H1 (cell line): ENCODE measurements around the gene FBXO45. TPM values are rescaled to one million over a fixed set of nuclear protein-coding genes. Genes with fewer than 3 reads are reported as not detected.

Experiments
- CTCF ChIA-PET: fragments of 300-600 bp; sonication (Branson Sonifier 250); formaldehyde crosslinking; loops from one replicate; lab custom pipeline; 2021; ENCODE audit not compliant: partially characterized antibody; lab: Charles Lee
- POLR2A ChIA-PET: fragments of 300-600 bp; sonication (Branson Sonifier 250); formaldehyde crosslinking; loops from one replicate; lab custom pipeline; 2021; ENCODE audit warnings: inconsistent platforms; ENCODE audit not compliant: partially characterized antibody; lab: Charles Lee
- DNase-seq, 2 experiments: peaks; one replicate each; pipeline versions ENCODE4 v3.0.0 to v3.0.0-alpha.2; 2010 to 2022; ENCODE audit warnings: low spot score in 2 of 2, low read depth in 1 of 2, mixed read lengths in 1 of 2
- FAIRE-seq: peaks from 2 replicates; lab custom pipeline; 2011; peaks lifted over from hg19 to GRCh38; lab: Jason Lieb, UNC
- H2AFZ ChIP-seq: 2 replicates; pipeline ENCODE4 v1.8.1; 2012; ENCODE audit warnings: low read length, inconsistent platforms
- H2AK5ac ChIP-seq: 2 replicates; pipeline ENCODE4 v1.6.1; 2013; ENCODE audit warnings: low read depth, low read length
- H2BK120ac ChIP-seq: replicated peaks from 2 replicates; pipeline ENCODE3; 2013; ENCODE audit warnings: low read depth, low read length, inconsistent platforms
- H2BK12ac ChIP-seq: 2 replicates; pipeline ENCODE4 v1.6.1; 2013; ENCODE audit warnings: low read depth, low read length
- H2BK15ac ChIP-seq: 2 replicates; pipeline ENCODE4 v1.6.1; 2013; ENCODE audit warnings: low read length
- H2BK20ac ChIP-seq: 2 replicates; pipeline ENCODE4 v1.6.1; 2013; ENCODE audit warnings: low read length
- H2BK5ac ChIP-seq: 2 replicates; pipeline ENCODE4 v1.6.1; 2013; ENCODE audit warnings: low read depth, low read length
- H3K14ac ChIP-seq: 2 replicates; pipeline ENCODE4 v1.6.1; 2013; ENCODE audit warnings: inconsistent platforms; ENCODE audit not compliant: insufficient read length
- H3K18ac ChIP-seq: 2 replicates; pipeline ENCODE4 v1.6.1; 2013; ENCODE audit warnings: low read length; ENCODE audit errors: extremely low read depth
- H3K23ac ChIP-seq: 2 replicates; pipeline ENCODE4 v1.6.1; 2013; ENCODE audit warnings: inconsistent platforms; ENCODE audit not compliant: insufficient read length
- H3K23me2 ChIP-seq: 2 replicates; pipeline ENCODE4 v1.6.1; 2013; ENCODE audit warnings: low read depth, low read length
- H3K27ac ChIP-seq: 2 replicates; pipeline ENCODE4 v1.6.1; 2011; ENCODE audit warnings: low read depth, low read length, inconsistent platforms
- H3K27me3 ChIP-seq, 4 experiments: replicated peaks in 1 of 4; 1 replicate in 1 of 4; 2 replicates in 3 of 4; pipeline versions ENCODE4 v1.6.1 to v1.8.1; 2011 to 2013; ENCODE audit warnings: low read length in 3 of 4, mild to moderate bottlenecking in 3 of 4, inconsistent platforms in 2 of 4, mixed read lengths in 2 of 4, moderate library complexity in 1 of 4; ENCODE audit not compliant: control insufficient read depth in 3 of 4, insufficient read depth in 3 of 4; ENCODE audit errors: extremely low read depth in 1 of 4
- H3K36me3 ChIP-seq, 4 experiments: 2 replicates each; pipeline versions ENCODE4 v1.6.1 to v1.8.1; 2011 to 2013; ENCODE audit warnings: mild to moderate bottlenecking in 4 of 4, low read length in 3 of 4, moderate library complexity in 2 of 4, control low read depth in 1 of 4, inconsistent platforms in 1 of 4; ENCODE audit not compliant: insufficient read depth in 4 of 4, control insufficient read depth in 2 of 4
- H3K4ac ChIP-seq: replicated peaks from 2 replicates; pipeline ENCODE3; 2013; ENCODE audit warnings: low read length, low read depth, mixed read lengths, inconsistent platforms; ENCODE audit not compliant: insufficient read length
- H3K4me1 ChIP-seq, 4 experiments: replicated peaks in 1 of 4; 1 replicate in 1 of 4; 2 replicates in 3 of 4; pipeline versions ENCODE4 v1.6.1 to v1.8.1; 2011 to 2013; ENCODE audit warnings: low read length in 3 of 4, inconsistent platforms in 2 of 4, mixed read lengths in 1 of 4; ENCODE audit not compliant: insufficient read depth in 4 of 4, control insufficient read depth in 3 of 4
- H3K4me2 ChIP-seq, 2 experiments: 2 replicates each; pipeline versions ENCODE4 v1.6.1 to v1.8.1; 2011 to 2013; ENCODE audit warnings: low read depth in 2 of 2, low read length in 2 of 2, control low read depth in 1 of 2, inconsistent platforms in 1 of 2, mild to moderate bottlenecking in 1 of 2; ENCODE audit not compliant: insufficient read depth in 1 of 2
- H3K4me3 ChIP-seq, 4 experiments: fragments of 200-600, 300-600 bp in 1 of 4; sonication (generic), shearing (Covaris generic), sonication (Bioruptor Twin) in 1 of 4; 2 replicates each; pipeline versions ENCODE4 v1.5.1 to v1.8.1; 2011 to 2016; ENCODE audit warnings: low read length in 4 of 4, low read depth in 3 of 4, control low read depth in 2 of 4, inconsistent platforms in 2 of 4, mild to moderate bottlenecking in 2 of 4, mixed read lengths in 1 of 4, moderate library complexity in 1 of 4; ENCODE audit not compliant: insufficient read depth in 2 of 4; ENCODE audit errors: extremely low read depth in 1 of 4
- H3K56ac ChIP-seq: replicated peaks from 2 replicates; pipeline ENCODE3; 2013; ENCODE audit warnings: low read depth, mild to moderate bottlenecking, mixed read lengths, low read length, inconsistent platforms; ENCODE audit not compliant: insufficient read length
- H3K79me1 ChIP-seq: 2 replicates; pipeline ENCODE4 v1.6.1; 2013; ENCODE audit warnings: low read depth, low read length, control low read depth
- H3K79me2 ChIP-seq, 2 experiments: 2 replicates each; pipeline versions ENCODE4 v1.6.1 to v1.8.1; 2012 to 2013; ENCODE audit warnings: low read length in 2 of 2, mild to moderate bottlenecking in 2 of 2, inconsistent platforms in 1 of 2; ENCODE audit not compliant: insufficient read depth in 2 of 2, control insufficient read depth in 1 of 2
- H3K9ac ChIP-seq, 4 experiments: replicated peaks in 1 of 4; 1 replicate in 1 of 4; 2 replicates in 3 of 4; pipeline versions ENCODE4 v1.6.1 to v1.8.1; 2011 to 2013; ENCODE audit warnings: low read depth in 3 of 4, low read length in 3 of 4, control low read depth in 2 of 4, mild to moderate bottlenecking in 2 of 4, moderate library complexity in 2 of 4, inconsistent platforms in 1 of 4; ENCODE audit errors: extremely low read depth in 1 of 4
- H3K9me3 ChIP-seq, 2 experiments: 2 replicates each; pipeline versions ENCODE4 v1.6.1 to v1.8.1; 2012 to 2013; ENCODE audit warnings: mild to moderate bottlenecking in 2 of 2, moderate library complexity in 2 of 2, control low read depth in 1 of 2, inconsistent platforms in 1 of 2, low read depth in 1 of 2, low read length in 1 of 2, mixed read lengths in 1 of 2; ENCODE audit not compliant: insufficient read depth in 2 of 2
- H4K20me1 ChIP-seq, 2 experiments: replicated peaks in 1 of 2; 2 replicates each; pipeline versions ENCODE3 to v1.8.1; 2011 to 2013; ENCODE audit warnings: inconsistent platforms in 2 of 2, low read length in 2 of 2, mild to moderate bottlenecking in 1 of 2; ENCODE audit not compliant: insufficient read depth in 2 of 2, control insufficient read depth in 1 of 2
- H4K5ac ChIP-seq: 2 replicates; pipeline ENCODE4 v1.6.1; 2013; ENCODE audit warnings: low read length, low read depth, mixed read lengths, inconsistent platforms; ENCODE audit not compliant: insufficient read length
- H4K8ac ChIP-seq: 2 replicates; pipeline ENCODE4 v1.8.0; 2013; ENCODE audit warnings: mild to moderate bottlenecking, moderate library complexity, low read length, inconsistent platforms; ENCODE audit not compliant: insufficient read depth; ENCODE audit errors: extremely low read depth
- H4K91ac ChIP-seq: replicated peaks from 2 replicates; pipeline ENCODE3; 2013; ENCODE audit warnings: low read length, mixed read lengths, inconsistent platforms; ENCODE audit not compliant: insufficient read length
- ATF3 ChIP-seq: IDR thresholded peaks from 2 replicates; pipeline ENCODE4 v1.6.1; 2011; ENCODE audit warnings: low read depth, mild to moderate bottlenecking, low read length; ENCODE audit not compliant: insufficient read depth
- CTCF ChIP-seq, 3 experiments: IDR thresholded peaks; 1 replicate in 2 of 3; 2 replicates in 1 of 3; pipeline versions ENCODE4 v1.5.1 to v1.6.1; 2011; ENCODE audit warnings: low read length in 3 of 3, mild to moderate bottlenecking in 3 of 3, inconsistent platforms in 2 of 3, low read depth in 1 of 3, moderate library complexity in 1 of 3; ENCODE audit not compliant: insufficient read depth in 1 of 3; ENCODE audit errors: control extremely low read depth in 1 of 3
- EZH2 ChIP-seq: fragments of 200-600 bp; sonication (generic); IDR thresholded peaks from 2 replicates; pipeline ENCODE4 v1.7.1; 2012; ENCODE audit warnings: low read depth, mild to moderate bottlenecking, moderate library complexity, low read length, inconsistent platforms; ENCODE audit not compliant: severe bottlenecking
- RAD21 ChIP-seq, 2 experiments: IDR thresholded peaks in 1 of 2; conservative IDR thresholded peaks in 1 of 2; 2 replicates each; pipeline ENCODE4 v1.6.1; 2011; ENCODE audit warnings: low read depth in 2 of 2, low read length in 2 of 2, improper control_type of control experiment in 1 of 2, inconsistent platforms in 1 of 2, mild to moderate bottlenecking in 1 of 2, moderate library complexity in 1 of 2
- RNF2 ChIP-seq: fragments of 200-900, 300-1000 bp; sonication (generic); IDR thresholded peaks from 2 replicates; pipeline ENCODE4 v1.7.1; 2016; ENCODE audit warnings: borderline replicate concordance, low read depth, mild to moderate bottlenecking, antibody characterized with exemption, low read length; ENCODE audit not compliant: poor library complexity, severe bottlenecking; ENCODE audit errors: missing control alignments
- SUZ12 ChIP-seq: fragments of 200-600 bp; sonication (generic); IDR thresholded peaks from 2 replicates; pipeline ENCODE4 v1.6.1; 2012; ENCODE audit warnings: mild to moderate bottlenecking, inconsistent platforms, low read length, moderate library complexity, mixed read lengths
- WGBS, 2 experiments: shearing (Covaris generic) in 1 of 2; methylation state at CpG; one replicate each; pipeline versions ENCODE4 v1.1.6 to v1.1.7; 2013 to 2015; ENCODE audit warnings: low lambda C conversion rate in 2 of 2, mixed read lengths in 2 of 2, inconsistent platforms in 1 of 2, low coverage in 1 of 2, missing lambda C conversion rate in 1 of 2; ENCODE audit not compliant: insufficient replicate concordance in 2 of 2, insufficient coverage in 1 of 2, insufficient read length in 1 of 2; ENCODE audit errors: extremely low coverage in 1 of 2, missing lambda C conversion rate in 1 of 2; 5-methylcytosine and 5-hydroxymethylcytosine counted together
- polyA plus RNA-seq, 7 experiments: library from polyadenylated mRNA; depleted of rRNA in 3 of 7; stranded (reverse) in 5 of 7; unstranded in 2 of 7; fragments of >200 nt in 5 of 7; fragments of 200-250 nt in 2 of 7; gene quantifications; 1 replicate in 5 of 7; 2 replicates in 1 of 7; 4 replicates in 1 of 7; pipeline versions ENCODE4 v1.2.1 to v1.2.3, GENCODE V29; 2011 to 2013; ENCODE audit warnings: missing spikeins in 2 of 7, mixed read lengths in 2 of 7
- total RNA-seq: library from RNA; stranded (reverse); fragmentation: NEBNext Ultra II Directional; extraction: Animal tissue kit (Norgen Biotek cat#: 25700); gene quantifications from 2 replicates; pipeline ENCODE4 v1.2.1, GENCODE V29; 2021

Gene FBXO45
- total and polyA plus RNA-seq, 2 of the 8 experiments (the other 6 are each of a cell fraction or from before 2014, with no cell fraction given), result 5.2 to 19.4 TPM

GRCh38 chr3:196518966-196519717, 49.3 kb upstream of the FBXO45 start:
- ChIA-PET POLR2A (interaction anchor here (1.7 kb wide), 1 partner anchor 15 kb away, joined by 7 read pairs; the partner anchor contains the start of gene RNF168), CTCF (interaction anchor here (0.5 to 2.5 kb wide), 10 partner anchors 10 to 497 kb away, joined by 3 to 12 read pairs (median 4); no protein-coding TSS in a partner anchor)
- Histone ChIP-seq H3K56ac (no peak overlapping the region), H3K36me3 (peaks cover 0 to 7% (median 0%) of the 10 kb centered on the region in 4 experiments; a peak in 2 of 8 replicates), H2AFZ (no peak overlapping the region), H3K79me2 (no peaks in the 10 kb centered on the region), H3K9ac (no peak overlapping the region), H2BK15ac (no peak overlapping the region), H3K4ac (no peak overlapping the region), H3K23me2 (no peaks in the 10 kb centered on the region), H2AK5ac (no peak overlapping the region), H3K4me2 (no peak overlapping the region), H4K20me1 (no peaks in the 10 kb centered on the region), H3K23ac (no peak overlapping the region), H2BK5ac (no peak overlapping the region), H2BK20ac (no peak overlapping the region), H4K8ac (no peak overlapping the region), H3K27me3 (no peaks in the 10 kb centered on the region), H2BK120ac (no peak overlapping the region), H4K5ac (no peak overlapping the region), H3K79me1 (no peaks in the 10 kb centered on the region), H3K4me1 (no peaks in the 10 kb centered on the region), H3K14ac (no peak overlapping the region), H3K27ac (no peak overlapping the region), H2BK12ac (no peak overlapping the region), H3K18ac (no peak overlapping the region), H4K91ac (no peak overlapping the region), H3K9me3 (peaks cover 47 to 48% of the 10 kb centered on the region in 2 experiments), H3K4me3 (peak overlapping the region in 1 of 4 experiments; percentile 7; a peak in 1 of 8 replicates)
- DNase-seq (peak; percentile 36 to 85), FAIRE-seq (peak; percentile 82)
- WGBS, 2 experiments, result 56% methylated on average over 12 of the region's 12 CpGs; no CpG with 5 or more reads in 1 of the 2 experiments
- TF ChIP-seq CTCF (IDR thresholded peaks at IDR 0.05; ENCODE audit: control extremely low read depth in 1 of 3, insufficient read depth in 1 of 3, low read depth in 1 of 3, low read length in 3 of 3) (peak; percentile 48 to 71 (median 65)), ATF3 (no peak), SUZ12 (no peak), EZH2 (no peak), RAD21 (IDR thresholded peaks at IDR 0.05 in 1 of 2, conservative IDR thresholded peaks at IDR 0.05 in 1 of 2; ENCODE audit: low read depth in 2 of 2, low read length in 2 of 2) (peak; percentile 88 to 92), RNF2 (no peak)
